HepG2 (cell line): ENCODE results near the gene PHKB.

Experiments
- CREB1 ChIP-seq, 2 experiments: fragments of 450-650 bp in 1 of 2; IDR thresholded peaks; 2 replicates each; pipeline ENCODE4 v1.6.1; 2016 to 2017; ENCODE audit warnings: control low read depth in 1 of 2, mild to moderate bottlenecking in 1 of 2, missing compliant biosample characterization in 1 of 2, missing genetic modification characterization in 1 of 2
- HNRNPL ChIP-seq: fragments of 200-400 bp; formaldehyde crosslinking; IDR thresholded peaks from 2 replicates; pipeline ENCODE4 v1.6.1; 2017; ENCODE audit warnings: mild to moderate bottlenecking, low read depth, low read length
- MYC ChIP-seq: sonication (generic); formaldehyde crosslinking; IDR thresholded peaks from 2 replicates; pipeline ENCODE4 v1.9.0; 2021; ENCODE audit warnings: missing genetic modification reagents, borderline replicate concordance
- POLR2A ChIP-seq, 2 experiments: IDR thresholded peaks; 2 replicates each; pipeline ENCODE4 v1.6.1; 2011; ENCODE audit warnings: low read depth in 2 of 2, low read length in 2 of 2, mild to moderate bottlenecking in 1 of 2, moderate library complexity in 1 of 2; ENCODE audit not compliant: insufficient read depth in 1 of 2
- SMC3 ChIP-seq: IDR thresholded peaks from 2 replicates; pipeline ENCODE4 v1.6.1; 2011; ENCODE audit warnings: low read length, improper control_type of control experiment
- SUZ12 ChIP-seq: fragments of 150-350 bp; IDR thresholded peaks from 2 replicates; pipeline ENCODE4 v1.6.1; 2014; ENCODE audit warnings: low read depth, low read length
- SYNCRIP ChIP-seq: fragments of 200-400 bp; formaldehyde crosslinking; IDR thresholded peaks from 2 replicates; pipeline ENCODE4 v1.6.1; 2018; ENCODE audit warnings: mild to moderate bottlenecking, low read depth, low read length; ENCODE audit not compliant: insufficient read depth
- TP53 ChIP-seq: sonication (generic); formaldehyde crosslinking; conservative IDR thresholded peaks from 2 replicates; pipeline ENCODE4 v1.4.0; 2020; ENCODE audit warnings: missing genetic modification reagents
- ZBTB7A ChIP-seq: sonication (generic); formaldehyde crosslinking; IDR thresholded peaks from 2 replicates; pipeline ENCODE4 v1.8.0; 2022; ENCODE audit warnings: mild to moderate bottlenecking, missing genetic modification reagents
- ZNF572 ChIP-seq: sonication (generic); formaldehyde crosslinking; IDR thresholded peaks from 2 replicates; pipeline ENCODE4 v1.5.1; 2020; ENCODE audit warnings: mild to moderate bottlenecking, missing genetic modification reagents
- TF ChIP-seq, protein P1 (sequence below): IDR thresholded peaks from 2 replicates; pipeline ENCODE4 v1.6.1; 2016; ENCODE audit warnings: low read depth, missing genetic modification reagents, missing compliant biosample characterization
- TF ChIP-seq, protein P2 (sequence below): sonication (generic); formaldehyde crosslinking; IDR thresholded peaks from 2 replicates; pipeline ENCODE4 v1.8.1; 2023; ENCODE audit warnings: missing genetic modification reagents, inconsistent platforms, borderline replicate concordance

DNA sequence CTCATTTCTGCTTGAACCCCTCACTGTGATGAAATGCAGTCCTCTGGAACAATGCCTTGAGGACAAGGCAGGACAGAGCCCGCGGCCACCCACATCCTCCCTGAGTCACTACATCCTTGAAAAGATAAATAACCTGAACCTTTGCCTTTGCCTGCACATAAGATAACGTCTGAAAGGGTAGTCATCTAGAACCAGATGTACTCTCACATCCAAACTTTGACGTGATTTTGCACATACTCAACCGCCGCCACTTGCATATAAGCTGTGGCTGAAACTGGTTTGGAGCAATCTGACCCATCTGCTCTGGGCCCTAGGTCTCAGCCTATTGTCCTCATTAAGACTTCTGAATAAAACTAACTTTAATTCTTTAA lies 252.1 kb downstream of the PHKB start:
- TF ChIP-seq CREB1 (IDR thresholded peaks at IDR 0.05) (no peak), CREB1 (CRISPR knock-in tag; IDR thresholded peaks at IDR 0.05) (no peak), MYC (CRISPR knock-in tag) (no peak), ZNF572 (CRISPR knock-in tag) (no peak), HNRNPL (no peak), SMC3 (no peak), ZBTB7A (CRISPR knock-in tag) (no peak), TP53 (CRISPR knock-in tag) (no peak), POLR2A (IDR thresholded peaks at IDR 0.05; ENCODE audit: insufficient read depth in 1 of 2, low read depth in 2 of 2, low read length in 2 of 2) (no peak), SUZ12 (no peak), SYNCRIP (no peak)
- TF ChIP-seq, protein P1, sequence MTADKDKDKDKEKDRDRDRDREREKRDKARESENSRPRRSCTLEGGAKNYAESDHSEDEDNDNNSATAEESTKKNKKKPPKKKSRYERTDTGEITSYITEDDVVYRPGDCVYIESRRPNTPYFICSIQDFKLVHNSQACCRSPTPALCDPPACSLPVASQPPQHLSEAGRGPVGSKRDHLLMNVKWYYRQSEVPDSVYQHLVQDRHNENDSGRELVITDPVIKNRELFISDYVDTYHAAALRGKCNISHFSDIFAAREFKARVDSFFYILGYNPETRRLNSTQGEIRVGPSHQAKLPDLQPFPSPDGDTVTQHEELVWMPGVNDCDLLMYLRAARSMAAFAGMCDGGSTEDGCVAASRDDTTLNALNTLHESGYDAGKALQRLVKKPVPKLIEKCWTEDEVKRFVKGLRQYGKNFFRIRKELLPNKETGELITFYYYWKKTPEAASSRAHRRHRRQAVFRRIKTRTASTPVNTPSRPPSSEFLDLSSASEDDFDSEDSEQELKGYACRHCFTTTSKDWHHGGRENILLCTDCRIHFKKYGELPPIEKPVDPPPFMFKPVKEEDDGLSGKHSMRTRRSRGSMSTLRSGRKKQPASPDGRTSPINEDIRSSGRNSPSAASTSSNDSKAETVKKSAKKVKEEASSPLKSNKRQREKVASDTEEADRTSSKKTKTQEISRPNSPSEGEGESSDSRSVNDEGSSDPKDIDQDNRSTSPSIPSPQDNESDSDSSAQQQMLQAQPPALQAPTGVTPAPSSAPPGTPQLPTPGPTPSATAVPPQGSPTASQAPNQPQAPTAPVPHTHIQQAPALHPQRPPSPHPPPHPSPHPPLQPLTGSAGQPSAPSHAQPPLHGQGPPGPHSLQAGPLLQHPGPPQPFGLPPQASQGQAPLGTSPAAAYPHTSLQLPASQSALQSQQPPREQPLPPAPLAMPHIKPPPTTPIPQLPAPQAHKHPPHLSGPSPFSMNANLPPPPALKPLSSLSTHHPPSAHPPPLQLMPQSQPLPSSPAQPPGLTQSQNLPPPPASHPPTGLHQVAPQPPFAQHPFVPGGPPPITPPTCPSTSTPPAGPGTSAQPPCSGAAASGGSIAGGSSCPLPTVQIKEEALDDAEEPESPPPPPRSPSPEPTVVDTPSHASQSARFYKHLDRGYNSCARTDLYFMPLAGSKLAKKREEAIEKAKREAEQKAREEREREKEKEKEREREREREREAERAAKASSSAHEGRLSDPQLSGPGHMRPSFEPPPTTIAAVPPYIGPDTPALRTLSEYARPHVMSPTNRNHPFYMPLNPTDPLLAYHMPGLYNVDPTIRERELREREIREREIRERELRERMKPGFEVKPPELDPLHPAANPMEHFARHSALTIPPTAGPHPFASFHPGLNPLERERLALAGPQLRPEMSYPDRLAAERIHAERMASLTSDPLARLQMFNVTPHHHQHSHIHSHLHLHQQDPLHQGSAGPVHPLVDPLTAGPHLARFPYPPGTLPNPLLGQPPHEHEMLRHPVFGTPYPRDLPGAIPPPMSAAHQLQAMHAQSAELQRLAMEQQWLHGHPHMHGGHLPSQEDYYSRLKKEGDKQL (CRISPR knock-in tag): no peak
- TF ChIP-seq, protein P2, sequence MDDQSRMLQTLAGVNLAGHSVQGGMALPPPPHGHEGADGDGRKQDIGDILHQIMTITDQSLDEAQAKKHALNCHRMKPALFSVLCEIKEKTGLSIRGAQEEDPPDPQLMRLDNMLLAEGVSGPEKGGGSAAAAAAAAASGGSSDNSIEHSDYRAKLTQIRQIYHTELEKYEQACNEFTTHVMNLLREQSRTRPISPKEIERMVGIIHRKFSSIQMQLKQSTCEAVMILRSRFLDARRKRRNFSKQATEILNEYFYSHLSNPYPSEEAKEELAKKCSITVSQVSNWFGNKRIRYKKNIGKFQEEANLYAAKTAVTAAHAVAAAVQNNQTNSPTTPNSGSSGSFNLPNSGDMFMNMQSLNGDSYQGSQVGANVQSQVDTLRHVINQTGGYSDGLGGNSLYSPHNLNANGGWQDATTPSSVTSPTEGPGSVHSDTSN (CRISPR knock-in tag): no peak
